ENCODE results near the gene PACSIN2.

PACSIN2 gene

GRCh38 chr22:42922374-42923191 lies 92.4 kb downstream of the PACSIN2 start:
- no peak for TF ChIP-seq CTCF (IDR thresholded peaks at IDR 0.05; ENCODE audit: insufficient read depth, low read length, poor library complexity, severe bottlenecking)
- no peak for TF ChIP-seq EZH2phosphoT487 (conservative IDR thresholded peaks at IDR 0.05; ENCODE audit: low read length)
- no peaks in the 10 kb centered on the region for H3K9me2 ChIP-seq (replicated peaks; ENCODE audit: insufficient read depth, low read length)
- H4K20me1 ChIP-seq (ENCODE audit: low read depth, low read length) = no peaks in the 10 kb centered on the region
- no peaks in the 10 kb centered on the region for H3F3A ChIP-seq (ENCODE audit: insufficient read depth)
- peaks cover 7% of the 10 kb centered on the region; the same call in 1 of the 2 replicates for H3K79me2 ChIP-seq (ENCODE audit: insufficient read depth, low read length)
- H3K4me3 ChIP-seq (ENCODE audit: insufficient read depth, low read length, poor library complexity, severe bottlenecking) = no peak overlapping the region
- H3K9ac ChIP-seq (ENCODE audit: low read length) = no peak overlapping the region
- no peak overlapping the region for H3K4me2 ChIP-seq (ENCODE audit: low read depth, low read length, poor library complexity, severe bottlenecking)
- no peaks in the 10 kb centered on the region for H3K9me3 ChIP-seq (ENCODE audit: insufficient read depth, low read length)
- no peaks in the 10 kb centered on the region for H3K36me3 ChIP-seq (ENCODE audit: low read length)
- no peak overlapping the region for H3K27ac ChIP-seq (ENCODE audit: low read depth, low read length)
- H3K27me3 ChIP-seq (ENCODE audit: low read length) = no peaks in the 10 kb centered on the region
- no peak overlapping the region for H2AFZ ChIP-seq (ENCODE audit: low read depth, low read length, severe bottlenecking)

DNA sequence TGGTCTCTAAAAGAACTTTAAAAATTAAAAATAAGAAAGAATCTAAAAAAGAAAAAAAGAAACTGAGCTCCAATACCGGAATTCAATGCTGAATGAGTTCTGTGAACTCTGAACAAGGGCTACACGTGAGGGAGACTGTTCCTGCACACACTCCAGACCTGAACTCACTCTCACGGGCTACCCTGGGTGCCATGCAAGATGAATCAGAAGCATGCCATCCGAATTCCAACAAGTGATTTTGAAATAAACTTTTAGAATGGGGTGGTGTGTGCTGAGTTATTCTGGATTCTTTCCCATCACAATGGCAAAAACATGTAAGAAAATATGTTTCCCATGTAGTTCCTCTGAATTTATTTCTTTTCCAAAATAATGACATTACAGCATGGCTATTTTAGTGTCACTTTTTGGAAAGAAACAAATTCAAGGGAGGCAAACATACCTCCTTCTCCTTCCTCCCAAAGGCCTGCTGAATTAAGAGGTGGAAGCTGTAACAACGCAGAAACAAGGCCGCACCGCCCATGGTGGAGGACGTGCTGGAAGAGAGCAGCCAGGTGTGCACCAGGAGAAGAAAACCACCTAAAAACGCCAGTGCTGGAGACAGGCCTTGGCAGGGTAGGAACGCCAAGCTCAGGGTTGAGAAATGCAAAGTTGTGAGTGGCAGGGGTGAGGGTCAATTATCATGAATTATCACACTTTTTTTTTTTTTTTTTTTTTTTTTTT lies 94.7 kb downstream of the PACSIN2 start:
- Histone ChIP-seq H3K9me2 (replicated peaks; ENCODE audit: insufficient read depth, low read length) (no peaks in the 10 kb centered on the region), H3K9me3 (ENCODE audit: insufficient read depth, low read length) (no peaks in the 10 kb centered on the region), H3F3A (ENCODE audit: insufficient read depth) (no peaks in the 10 kb centered on the region), H3K4me3 (ENCODE audit: insufficient read depth, low read length, poor library complexity, severe bottlenecking) (no peak overlapping the region), H3K79me2 (ENCODE audit: insufficient read depth, low read length) (peaks cover 7% of the 10 kb centered on the region; the same call in 1 of the 2 replicates), H3K36me3 (ENCODE audit: low read length) (no peaks in the 10 kb centered on the region), H3K9ac (ENCODE audit: low read length) (no peak overlapping the region), H2AFZ (ENCODE audit: low read depth, low read length, severe bottlenecking) (no peak overlapping the region), H3K4me2 (ENCODE audit: low read depth, low read length, poor library complexity, severe bottlenecking) (no peak overlapping the region), H3K27me3 (ENCODE audit: low read length) (no peaks in the 10 kb centered on the region), H4K20me1 (ENCODE audit: low read depth, low read length) (no peaks in the 10 kb centered on the region), H3K27ac (ENCODE audit: low read depth, low read length) (no peak overlapping the region)
- TF ChIP-seq EZH2phosphoT487 (conservative IDR thresholded peaks at IDR 0.05; ENCODE audit: low read length) = no peak
- TF ChIP-seq CTCF (IDR thresholded peaks at IDR 0.05; ENCODE audit: insufficient read depth, low read length, poor library complexity, severe bottlenecking) = no peak

GRCh38 chr22:42919199-42919598 lies 95.8 kb downstream of the PACSIN2 start:
- no peaks in the 10 kb centered on the region for H3K36me3 ChIP-seq (ENCODE audit: low read length)
- peaks cover 7% of the 10 kb centered on the region; the same call in 1 of the 2 replicates for H3K79me2 ChIP-seq (ENCODE audit: insufficient read depth, low read length)
- no peak overlapping the region for H3K27ac ChIP-seq (ENCODE audit: low read depth, low read length)
- H3K4me2 ChIP-seq (ENCODE audit: low read depth, low read length, poor library complexity, severe bottlenecking) = no peak overlapping the region
- no peaks in the 10 kb centered on the region for H3K9me3 ChIP-seq (ENCODE audit: insufficient read depth, low read length)
- H3K9ac ChIP-seq (ENCODE audit: low read length) = no peak overlapping the region
- no peaks in the 10 kb centered on the region for H4K20me1 ChIP-seq (ENCODE audit: low read depth, low read length)
- H3K4me3 ChIP-seq (ENCODE audit: insufficient read depth, low read length, poor library complexity, severe bottlenecking) = no peak overlapping the region
- no peaks in the 10 kb centered on the region for H3F3A ChIP-seq (ENCODE audit: insufficient read depth)
- no peaks in the 10 kb centered on the region for H3K27me3 ChIP-seq (ENCODE audit: low read length)
- H2AFZ ChIP-seq (ENCODE audit: low read depth, low read length, severe bottlenecking) = no peak overlapping the region
- no peak for TF ChIP-seq CTCF (IDR thresholded peaks at IDR 0.05; ENCODE audit: insufficient read depth, low read length, poor library complexity, severe bottlenecking)
- TF ChIP-seq EZH2phosphoT487 (conservative IDR thresholded peaks at IDR 0.05; ENCODE audit: low read length) = no peak
- no peaks in the 10 kb centered on the region for H3K9me2 ChIP-seq (replicated peaks; ENCODE audit: insufficient read depth, low read length)
